Measurements from ENCODE around the gene SLC38A1.

DNA sequence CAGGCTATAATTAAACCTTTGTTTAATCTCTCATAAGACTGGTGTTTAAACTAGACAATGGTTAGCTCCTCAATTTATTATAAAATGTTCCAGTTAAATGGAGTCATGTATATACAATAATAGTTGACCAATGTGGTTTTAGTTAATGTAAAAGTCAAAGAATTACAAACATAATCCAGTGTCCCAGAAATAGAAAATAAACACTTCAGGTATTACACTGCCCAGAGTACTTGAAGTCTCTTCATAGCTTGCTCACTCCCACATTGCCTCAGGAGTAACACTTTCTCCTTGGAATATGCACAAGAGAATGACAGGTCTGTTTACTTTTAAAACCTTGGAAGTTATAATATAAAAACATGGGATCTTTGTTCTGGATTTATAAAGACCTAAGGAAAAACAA is 60.5 kb downstream of the SLC38A1 start:
- TF ChIP-seq, protein P1, sequence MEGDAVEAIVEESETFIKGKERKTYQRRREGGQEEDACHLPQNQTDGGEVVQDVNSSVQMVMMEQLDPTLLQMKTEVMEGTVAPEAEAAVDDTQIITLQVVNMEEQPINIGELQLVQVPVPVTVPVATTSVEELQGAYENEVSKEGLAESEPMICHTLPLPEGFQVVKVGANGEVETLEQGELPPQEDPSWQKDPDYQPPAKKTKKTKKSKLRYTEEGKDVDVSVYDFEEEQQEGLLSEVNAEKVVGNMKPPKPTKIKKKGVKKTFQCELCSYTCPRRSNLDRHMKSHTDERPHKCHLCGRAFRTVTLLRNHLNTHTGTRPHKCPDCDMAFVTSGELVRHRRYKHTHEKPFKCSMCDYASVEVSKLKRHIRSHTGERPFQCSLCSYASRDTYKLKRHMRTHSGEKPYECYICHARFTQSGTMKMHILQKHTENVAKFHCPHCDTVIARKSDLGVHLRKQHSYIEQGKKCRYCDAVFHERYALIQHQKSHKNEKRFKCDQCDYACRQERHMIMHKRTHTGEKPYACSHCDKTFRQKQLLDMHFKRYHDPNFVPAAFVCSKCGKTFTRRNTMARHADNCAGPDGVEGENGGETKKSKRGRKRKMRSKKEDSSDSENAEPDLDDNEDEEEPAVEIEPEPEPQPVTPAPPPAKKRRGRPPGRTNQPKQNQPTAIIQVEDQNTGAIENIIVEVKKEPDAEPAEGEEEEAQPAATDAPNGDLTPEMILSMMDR (IDR thresholded peaks at IDR 0.05) = no peak
- no peak for TF ChIP-seq POLR2AphosphoS5 (IDR thresholded peaks at IDR 0.05; ENCODE audit: insufficient read depth in 1 of 2, low read depth in 1 of 2)

Data from vagina (tissue), 2 donors.